PC-9 (cell line): Measurements from ENCODE around the gene MAOB. TPM values are rescaled to one million over a fixed set of nuclear protein-coding genes. Genes with fewer than 3 reads are reported as not detected.

Source experiments
- BruUV-seq: library from RNA; stranded (reverse); fragments of 400-500 nt; replicated peaks from 2 replicates; lab custom pipeline; 2021; lab: Mats Ljungman, UMichigan
- CTCF ChIA-PET: fragments of 300-600 bp; sonication (Branson Sonifier 250); formaldehyde crosslinking; loops from one replicate; lab custom pipeline; 2022; ENCODE audit warnings: antibody characterized with exemption; lab: Charles Lee
- POLR2A ChIA-PET: fragments of 300-600 bp; sonication (Branson Sonifier 250); formaldehyde crosslinking; loops from one replicate; lab custom pipeline; 2022; ENCODE audit warnings: antibody characterized with exemption; ENCODE audit not compliant: unreplicated experiment; lab: Charles Lee
- DNase-seq, 2 experiments: peaks; one replicate each; pipeline versions ENCODE4 v3.0.0 to v3.0.0-alpha.2; 2015 to 2022; ENCODE audit warnings: mixed read lengths in 1 of 2
- H2AFZ ChIP-seq: fragments of 200-600 bp; sonication (generic); 2 replicates; pipeline ENCODE4 v1.8.1; 2017; ENCODE audit warnings: antibody characterized with exemption
- H3F3A ChIP-seq: fragments of 200-600 bp; sonication (generic); 2 replicates; pipeline ENCODE4 v1.8.1; 2017; ENCODE audit warnings: antibody characterized with exemption, mild to moderate bottlenecking, low read depth; ENCODE audit not compliant: insufficient read depth
- H3K27ac ChIP-seq: fragments of 200-600 bp; sonication (generic); 2 replicates; pipeline ENCODE4 v1.6.1; 2016; ENCODE audit warnings: mixed run types
- H3K27me3 ChIP-seq: fragments of 200-600 bp; sonication (generic); 2 replicates; pipeline ENCODE4 v1.6.1; 2016; ENCODE audit warnings: low read depth, mixed run types; ENCODE audit not compliant: insufficient read depth
- H3K36me3 ChIP-seq: fragments of 200-600 bp; sonication (generic); 2 replicates; pipeline ENCODE4 v1.6.1; 2016; ENCODE audit warnings: low read depth, mixed run types
- H3K4me1 ChIP-seq: fragments of 200-600 bp; sonication (generic); replicated peaks from 2 replicates; pipeline ENCODE4 v1.6.1; 2016; ENCODE audit warnings: mixed run types; ENCODE audit not compliant: insufficient read depth
- H3K4me2 ChIP-seq: fragments of 200-600 bp; sonication (generic); 2 replicates; pipeline ENCODE4 v1.6.1; 2017; ENCODE audit warnings: mixed run types
- H3K4me3 ChIP-seq: fragments of 200-600 bp; sonication (generic); 2 replicates; pipeline ENCODE4 v1.6.1; 2016; ENCODE audit warnings: mixed run types
- H3K79me2 ChIP-seq: fragments of 200-600 bp; sonication (generic); 2 replicates; pipeline ENCODE4 v1.6.1; 2017; ENCODE audit warnings: low read depth, mixed run types
- H3K9me2 ChIP-seq: fragments of 200-600 bp; sonication (generic); 2 replicates; pipeline ENCODE4 v1.8.1; 2017; ENCODE audit warnings: mild to moderate bottlenecking; ENCODE audit not compliant: insufficient read depth
- H3K9me3 ChIP-seq: fragments of 200-600 bp; sonication (generic); 2 replicates; pipeline ENCODE4 v1.8.1; 2016; ENCODE audit warnings: low read depth; ENCODE audit not compliant: insufficient read depth
- H4K20me1 ChIP-seq: fragments of 200-600 bp; sonication (generic); 2 replicates; pipeline ENCODE4 v1.8.1; 2017; ENCODE audit not compliant: insufficient read depth
- EZH2 ChIP-seq: fragments of 200-600 bp; sonication (generic); IDR thresholded peaks from 2 replicates; pipeline ENCODE4 v1.8.0; 2017; ENCODE audit warnings: antibody characterized with exemption, low read depth
- intact Hi-C: fragments of 100-400 bp; cut with micrococcal nuclease; formaldehyde crosslinking; loops from one replicate; pipeline ENCODE4 v1.10.0; 2022; ENCODE audit not compliant: unreplicated experiment
- total RNA-seq: library from RNA; stranded (reverse); gene quantifications from 2 replicates; pipeline ENCODE4 v1.2.3, GENCODE V29; 2021
- TF ChIP-seq, protein P1 (sequence below): fragments of 200-600 bp; sonication (generic); conservative IDR thresholded peaks from 2 replicates; pipeline ENCODE4 v1.6.1; 2017; ENCODE audit warnings: mixed run types, antibody characterized with exemption, mild to moderate bottlenecking, moderate library complexity

MAOB gene
- total RNA-seq, 1 experiment from 2014 or later = 0.74 TPM

DNA sequence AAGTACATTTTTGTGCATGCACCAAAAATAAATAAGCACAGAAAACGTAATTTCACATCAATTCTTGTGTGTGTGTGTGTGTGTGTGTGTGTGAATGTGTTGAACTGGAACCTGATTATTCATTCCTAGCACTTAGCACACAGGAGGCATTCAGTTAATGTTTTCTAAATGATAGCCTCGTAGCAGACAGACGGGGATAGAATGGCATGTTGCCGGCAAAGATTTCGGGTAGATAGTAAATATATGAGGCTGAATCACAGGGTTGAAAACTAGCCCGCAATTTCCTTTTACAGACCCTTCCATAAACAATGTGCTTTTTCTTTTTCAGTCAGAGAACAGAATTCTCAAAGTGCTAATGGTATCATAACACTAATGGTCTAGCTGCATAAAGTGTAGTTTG, 13.5 kb downstream of the MAOB start:
- H3K27me3 ChIP-seq = no peaks in the 10 kb centered on the region
- no peak for TF ChIP-seq EZH2
- TF ChIP-seq, protein P1, sequence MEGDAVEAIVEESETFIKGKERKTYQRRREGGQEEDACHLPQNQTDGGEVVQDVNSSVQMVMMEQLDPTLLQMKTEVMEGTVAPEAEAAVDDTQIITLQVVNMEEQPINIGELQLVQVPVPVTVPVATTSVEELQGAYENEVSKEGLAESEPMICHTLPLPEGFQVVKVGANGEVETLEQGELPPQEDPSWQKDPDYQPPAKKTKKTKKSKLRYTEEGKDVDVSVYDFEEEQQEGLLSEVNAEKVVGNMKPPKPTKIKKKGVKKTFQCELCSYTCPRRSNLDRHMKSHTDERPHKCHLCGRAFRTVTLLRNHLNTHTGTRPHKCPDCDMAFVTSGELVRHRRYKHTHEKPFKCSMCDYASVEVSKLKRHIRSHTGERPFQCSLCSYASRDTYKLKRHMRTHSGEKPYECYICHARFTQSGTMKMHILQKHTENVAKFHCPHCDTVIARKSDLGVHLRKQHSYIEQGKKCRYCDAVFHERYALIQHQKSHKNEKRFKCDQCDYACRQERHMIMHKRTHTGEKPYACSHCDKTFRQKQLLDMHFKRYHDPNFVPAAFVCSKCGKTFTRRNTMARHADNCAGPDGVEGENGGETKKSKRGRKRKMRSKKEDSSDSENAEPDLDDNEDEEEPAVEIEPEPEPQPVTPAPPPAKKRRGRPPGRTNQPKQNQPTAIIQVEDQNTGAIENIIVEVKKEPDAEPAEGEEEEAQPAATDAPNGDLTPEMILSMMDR = no peak
- intact Hi-C loops = no loop called here
- no peaks in the 10 kb centered on the region for H3K4me1 ChIP-seq
- H3K9me3 ChIP-seq = no peaks in the 10 kb centered on the region
- H3K4me2 ChIP-seq = no peak overlapping the region
- no peak overlapping the region for H3K27ac ChIP-seq
- no peaks in the 10 kb centered on the region for H3K79me2 ChIP-seq
- no peaks in the 10 kb centered on the region for H4K20me1 ChIP-seq
- no peaks in the 10 kb centered on the region for H3K9me2 ChIP-seq
- CTCF ChIA-PET = no interaction called here
- POLR2A ChIA-PET = no interaction called here
- no peaks in the 10 kb centered on the region for H3K36me3 ChIP-seq
- no TSS peak for BruUV-seq
- no peak overlapping the region for H2AFZ ChIP-seq
- DNase-seq = no peak
- no peak overlapping the region for H3K4me3 ChIP-seq
- H3F3A ChIP-seq = no peaks in the 10 kb centered on the region

DNA sequence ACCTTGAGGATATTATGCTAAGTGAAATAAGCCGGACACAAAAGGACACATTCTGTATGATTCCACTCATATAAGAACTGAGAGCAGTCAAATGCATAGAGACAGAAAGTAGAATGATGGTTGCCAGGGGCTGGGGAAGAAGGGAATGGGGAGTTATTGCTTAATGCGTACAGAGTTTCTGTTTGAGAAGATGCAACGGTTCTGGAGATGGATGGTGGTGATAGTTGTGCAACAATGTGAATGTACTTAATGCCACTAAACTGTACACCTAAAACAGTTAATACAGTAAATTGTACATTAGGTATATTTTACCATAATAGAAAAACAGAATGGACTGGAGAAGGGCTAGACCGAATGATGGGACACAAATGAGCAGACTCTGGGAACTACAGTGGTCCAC, 15.8 kb downstream of the MAOB start:
- Histone ChIP-seq H3K27ac (no peak overlapping the region), H3K4me1 (no peaks in the 10 kb centered on the region), H3K4me3 (no peak overlapping the region), H3K79me2 (no peaks in the 10 kb centered on the region), H3F3A (no peaks in the 10 kb centered on the region), H3K9me2 (no peaks in the 10 kb centered on the region), H3K4me2 (no peak overlapping the region), H3K9me3 (no peaks in the 10 kb centered on the region), H2AFZ (no peak overlapping the region), H3K27me3 (no peaks in the 10 kb centered on the region), H3K36me3 (no peaks in the 10 kb centered on the region), H4K20me1 (no peaks in the 10 kb centered on the region)
- ChIA-PET POLR2A (no interaction called here), CTCF (no interaction called here)
- intact Hi-C loops = no loop called here
- no TSS peak for BruUV-seq
- no peak for TF ChIP-seq EZH2
- TF ChIP-seq, protein P1 = no peak
- DNase-seq = no peak

DNA sequence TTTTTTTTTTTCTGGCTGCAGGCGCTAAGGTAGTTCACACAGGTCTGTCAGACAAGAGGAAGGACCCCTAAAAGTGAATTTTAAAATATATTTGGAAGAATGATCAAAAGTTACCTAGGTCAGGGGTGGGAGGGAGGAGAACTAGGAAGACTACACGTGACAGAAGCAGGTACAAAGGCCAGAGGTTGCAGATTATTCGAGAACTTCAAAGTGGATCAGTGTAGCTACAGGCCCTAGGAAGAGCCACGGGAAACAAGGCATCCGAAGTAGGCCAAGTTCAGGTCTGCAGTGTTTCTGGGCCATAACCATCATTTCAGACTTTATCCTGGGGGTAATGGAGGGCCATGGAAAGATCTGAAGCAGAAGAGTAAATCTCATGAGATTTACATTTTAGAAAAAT, 16.5 kb downstream of the MAOB start:
- no peaks in the 10 kb centered on the region for H3K9me2 ChIP-seq
- H3K4me3 ChIP-seq = no peak overlapping the region
- H3K36me3 ChIP-seq = no peaks in the 10 kb centered on the region
- intact Hi-C loops = no loop called here
- H3K9me3 ChIP-seq = no peaks in the 10 kb centered on the region
- H3K27me3 ChIP-seq = no peaks in the 10 kb centered on the region
- CTCF ChIA-PET = no interaction called here
- POLR2A ChIA-PET = no interaction called here
- H4K20me1 ChIP-seq = no peaks in the 10 kb centered on the region
- BruUV-seq = no TSS peak
- TF ChIP-seq, protein P1 = no peak
- no peak for TF ChIP-seq EZH2
- no peaks in the 10 kb centered on the region for H3K79me2 ChIP-seq
- no peak overlapping the region for H2AFZ ChIP-seq
- H3K4me1 ChIP-seq = no peaks in the 10 kb centered on the region
- H3K27ac ChIP-seq = no peak overlapping the region
- H3F3A ChIP-seq = no peaks in the 10 kb centered on the region
- no peak overlapping the region for H3K4me2 ChIP-seq
- no peak for DNase-seq
